GM21360 (cell line): ENCODE data around the gene UTS2R.
"Not testable (repeated sequence)": the region's sequence is repeated elsewhere in the genome, so short reads cannot be mapped to it uniquely, and the experiment has no call there.

ENCODE experiments used
- ATAC-seq: cut with Tn5 transposase; IDR thresholded peaks from one replicate; pipeline ENCODE4 v1.9.1; 2021; ENCODE audit warnings: mild to moderate bottlenecking, moderate library complexity; ENCODE audit not compliant: unreplicated experiment

Gene UTS2R

DNA sequence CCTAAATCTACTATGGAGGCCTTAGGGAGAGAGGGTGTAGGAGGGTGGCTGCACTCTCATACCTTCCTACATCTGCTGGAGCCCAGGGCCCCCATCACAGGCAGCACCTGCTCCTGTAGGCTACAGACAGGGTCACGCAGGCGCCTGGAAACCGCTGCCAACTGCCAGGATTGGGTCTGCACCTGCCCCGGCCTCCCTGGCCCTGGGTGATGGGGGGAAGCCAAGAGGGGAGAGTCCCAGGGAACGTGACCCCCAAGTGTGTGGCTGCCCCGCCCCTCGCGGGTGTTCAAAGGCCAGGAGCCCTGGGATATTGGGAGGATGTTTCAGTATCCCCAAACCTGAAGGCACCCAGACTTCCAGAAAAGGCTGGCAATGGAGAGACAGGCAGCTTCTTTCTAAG lies 18.1 kb upstream of the UTS2R start:
- no peak for ATAC-seq

DNA sequence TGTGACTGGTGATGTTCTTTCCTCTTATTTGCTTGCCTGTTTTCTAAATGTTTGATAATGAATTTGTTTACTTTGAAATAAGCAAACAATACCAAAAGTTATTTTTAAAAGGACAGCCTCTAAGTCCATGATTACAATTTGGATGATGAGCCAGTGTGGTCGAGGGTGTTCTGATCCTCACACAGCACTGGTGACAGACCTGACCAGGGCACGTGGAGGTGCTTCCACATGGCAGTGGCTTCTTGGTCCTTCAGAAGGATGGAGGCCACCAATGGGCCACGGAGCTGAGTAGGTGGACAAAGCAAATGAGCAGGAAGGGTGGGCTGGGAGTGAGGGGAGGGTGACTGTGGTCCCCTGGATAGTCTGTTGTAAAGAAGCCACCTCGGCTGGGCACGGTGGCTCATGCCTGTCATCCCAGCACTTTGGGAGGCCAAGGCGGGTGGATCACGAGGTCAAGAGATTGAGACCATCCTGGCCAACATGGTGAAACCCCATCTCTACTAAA lies 16.7 kb upstream of the UTS2R start:
- ATAC-seq, result no peak

DNA sequence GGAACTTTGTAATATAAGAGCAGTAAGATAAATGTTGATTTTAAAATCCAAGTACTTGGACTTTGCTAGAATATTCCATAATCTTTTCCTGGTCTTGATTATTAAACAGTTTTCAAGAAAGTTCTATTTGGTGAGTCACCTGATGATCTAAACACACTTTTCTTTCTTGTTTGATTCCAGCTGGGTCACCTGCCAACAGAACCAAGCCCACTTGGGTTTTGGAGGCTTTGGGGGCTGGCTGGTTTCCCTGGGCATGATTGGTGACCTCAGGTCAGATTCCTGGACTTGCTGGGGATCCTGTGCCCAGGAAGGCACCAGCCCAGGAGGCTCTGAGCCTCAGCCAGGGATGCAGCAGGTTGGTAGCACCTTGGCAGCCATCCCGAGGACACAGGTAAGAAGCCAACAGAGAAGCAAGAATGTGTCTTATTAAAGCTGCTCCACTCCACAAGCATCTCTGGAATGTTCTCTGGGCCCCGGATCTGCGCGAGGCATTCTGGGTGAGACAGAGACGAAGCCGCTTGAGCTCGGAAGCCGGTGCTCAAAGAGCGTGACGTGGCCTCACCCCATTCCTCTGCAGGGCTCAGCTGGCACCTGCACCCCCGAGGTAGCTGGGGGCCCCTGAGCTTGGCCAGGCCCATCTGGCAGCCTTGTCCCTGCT lies 15.7 kb upstream of the UTS2R start:
- no peak for ATAC-seq

DNA sequence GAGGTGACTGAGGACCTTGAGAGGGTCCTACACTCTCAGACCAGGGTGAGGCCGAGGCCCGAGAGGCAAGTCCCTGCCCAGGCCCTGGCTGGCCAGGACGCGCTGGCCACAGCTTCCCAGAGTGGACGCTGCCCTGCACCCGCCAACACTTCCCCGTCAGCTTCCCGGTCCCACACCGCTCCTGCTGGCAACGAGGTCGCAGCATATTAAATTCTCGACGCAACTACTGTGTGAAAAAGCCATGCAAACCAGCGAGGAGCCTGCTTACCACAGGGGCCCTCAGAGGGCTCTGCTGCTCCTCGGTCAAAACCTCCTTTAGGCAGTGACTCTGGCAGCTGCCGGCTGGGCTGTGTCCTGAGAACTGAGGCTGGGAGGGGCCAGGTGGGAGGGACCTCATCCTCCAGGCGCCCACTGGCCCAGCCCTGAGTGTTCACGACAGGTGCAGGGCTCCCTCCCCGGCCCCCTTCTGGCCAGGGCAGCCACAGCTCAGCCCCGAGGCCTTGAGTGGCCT lies 14.7 kb upstream of the UTS2R start:
- ATAC-seq, result no peak

DNA sequence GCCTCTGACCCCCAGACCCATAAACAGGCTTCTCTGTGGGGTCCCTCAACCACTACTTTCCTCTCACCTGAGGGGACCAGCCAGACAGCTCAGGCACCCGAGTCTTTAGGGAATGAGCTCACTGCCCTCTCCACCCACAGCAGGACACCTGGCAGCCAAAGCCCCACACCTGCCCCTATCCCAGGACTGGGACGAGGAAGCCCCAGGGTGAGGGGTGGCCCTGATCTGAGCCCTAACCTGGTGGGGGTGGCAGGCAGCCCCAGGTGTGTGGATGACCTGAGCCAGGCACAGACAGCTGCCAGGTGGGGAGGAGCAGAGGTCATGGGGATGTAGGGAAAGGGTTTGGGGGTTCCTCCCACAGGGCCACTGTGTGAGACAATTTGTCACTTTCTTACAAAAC lies 14.2 kb upstream of the UTS2R start:
- ATAC-seq, result no peak

DNA sequence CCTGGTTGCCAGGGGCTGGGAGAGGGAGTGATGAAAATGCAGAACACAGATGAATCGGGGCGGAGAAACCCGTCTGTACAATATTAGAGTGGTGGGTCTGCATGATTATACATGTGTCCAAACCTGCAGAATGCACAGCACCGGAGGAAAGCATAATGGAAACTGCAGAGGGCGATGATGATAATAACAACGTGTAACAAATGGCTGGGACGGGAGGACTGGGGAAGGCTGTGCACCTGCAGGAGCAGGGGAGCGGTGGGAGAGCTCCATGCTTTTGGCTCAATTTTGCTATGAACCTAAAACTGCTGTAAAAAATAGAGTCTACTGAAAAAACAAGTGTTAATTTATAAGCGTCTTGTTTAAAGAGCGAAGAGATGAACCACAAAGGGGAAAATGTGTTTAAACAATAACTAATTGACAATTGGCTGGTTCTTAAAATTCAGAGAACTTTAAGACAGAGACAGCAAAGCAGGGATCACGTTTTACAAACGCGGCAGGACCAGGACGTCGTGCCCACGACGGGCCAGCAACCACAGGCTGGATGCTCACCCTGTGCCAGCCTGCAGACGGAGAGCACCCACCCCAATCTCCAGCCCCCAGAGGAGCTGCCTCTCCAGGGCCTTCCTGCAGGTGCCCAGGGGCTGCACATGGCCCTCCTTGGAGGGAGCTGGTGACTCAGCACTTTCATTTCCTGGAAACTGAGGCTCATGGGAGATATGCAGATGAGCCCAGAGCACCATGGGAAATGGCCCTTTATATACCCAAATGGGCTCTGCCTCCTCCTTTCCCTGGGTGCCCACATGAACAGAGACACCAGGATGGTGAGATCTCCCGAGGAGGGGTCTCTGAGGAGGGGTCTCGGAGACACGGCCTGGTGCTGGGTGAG lies 12.9 kb upstream of the UTS2R start, which contains the start of gene TEX19:
Gene TEX19 (plus strand): TSS at position 783 of the 886 bp plus-strand sequence. CDS start 2,904 bp downstream, outside the sequence.
- ATAC-seq, result no peak

DNA sequence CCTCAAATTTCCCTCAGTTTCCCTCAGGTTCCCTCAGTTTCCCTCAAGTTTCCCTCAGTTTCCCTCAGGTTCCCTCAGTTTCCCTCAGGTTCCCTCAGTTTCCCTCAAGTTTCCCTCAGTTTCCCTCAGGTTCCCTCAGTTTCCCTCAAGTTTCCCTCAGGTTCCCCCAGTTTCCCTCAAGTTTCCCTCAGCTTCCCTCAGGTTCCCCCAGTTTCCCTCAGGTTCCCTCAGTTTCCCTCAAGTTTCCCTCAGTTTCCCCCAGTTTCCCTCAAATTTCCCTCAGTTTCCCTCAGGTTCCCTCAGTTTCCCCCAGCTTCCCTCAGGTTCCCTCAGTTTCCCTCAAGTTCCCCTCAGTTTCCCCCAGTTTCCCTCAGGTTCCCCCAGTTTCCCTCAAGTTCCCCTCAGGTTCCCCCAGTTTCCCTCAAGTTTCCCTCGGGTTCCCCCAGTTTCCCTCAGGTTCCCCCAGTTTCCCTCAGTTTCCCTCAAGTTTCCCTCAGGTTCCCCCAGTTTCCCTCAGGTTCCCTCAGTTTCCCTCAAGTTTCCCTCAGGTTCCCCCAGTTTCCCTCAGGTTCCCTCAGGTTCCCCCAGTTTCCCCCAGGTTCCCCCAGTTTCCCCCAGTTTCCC lies 12.0 kb upstream of the UTS2R start:
- not testable (repeated sequence) for ATAC-seq

DNA sequence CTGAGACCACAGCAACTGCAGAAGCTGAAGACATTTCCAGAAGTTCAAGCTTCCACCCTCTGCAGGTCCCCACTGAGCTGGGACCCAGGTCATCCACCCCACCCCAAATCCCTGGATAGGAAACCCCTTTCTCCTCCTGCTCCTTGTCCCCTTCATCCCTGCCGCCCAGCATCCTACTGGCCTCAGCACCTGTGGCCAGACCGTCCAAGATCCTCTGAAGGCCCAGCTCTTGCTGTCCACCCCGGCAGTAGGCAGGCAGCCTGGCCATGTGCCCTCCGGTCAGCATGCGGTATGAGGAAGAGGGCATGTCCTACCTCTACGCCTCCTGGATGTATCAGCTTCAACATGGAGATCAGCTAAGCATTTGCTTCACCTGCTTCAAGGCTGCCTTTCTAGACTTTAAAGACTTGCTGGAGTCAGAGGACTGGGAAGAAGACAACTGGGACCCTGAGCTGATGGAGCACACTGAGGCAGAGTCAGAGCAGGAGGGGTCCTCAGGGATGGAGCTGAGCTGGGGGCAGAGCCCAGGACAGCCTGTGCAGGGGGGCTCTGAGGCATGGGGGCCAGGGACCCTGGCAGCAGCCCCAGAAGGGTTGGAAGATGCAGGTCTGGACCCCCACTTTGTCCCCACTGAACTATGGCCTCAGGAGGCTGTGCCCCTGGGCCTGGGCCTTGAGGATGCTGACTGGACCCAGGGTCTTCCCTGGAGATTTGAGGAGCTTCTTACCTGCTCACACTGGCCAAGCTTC lies 9.5 kb upstream of the UTS2R start:
- no peak for ATAC-seq

DNA sequence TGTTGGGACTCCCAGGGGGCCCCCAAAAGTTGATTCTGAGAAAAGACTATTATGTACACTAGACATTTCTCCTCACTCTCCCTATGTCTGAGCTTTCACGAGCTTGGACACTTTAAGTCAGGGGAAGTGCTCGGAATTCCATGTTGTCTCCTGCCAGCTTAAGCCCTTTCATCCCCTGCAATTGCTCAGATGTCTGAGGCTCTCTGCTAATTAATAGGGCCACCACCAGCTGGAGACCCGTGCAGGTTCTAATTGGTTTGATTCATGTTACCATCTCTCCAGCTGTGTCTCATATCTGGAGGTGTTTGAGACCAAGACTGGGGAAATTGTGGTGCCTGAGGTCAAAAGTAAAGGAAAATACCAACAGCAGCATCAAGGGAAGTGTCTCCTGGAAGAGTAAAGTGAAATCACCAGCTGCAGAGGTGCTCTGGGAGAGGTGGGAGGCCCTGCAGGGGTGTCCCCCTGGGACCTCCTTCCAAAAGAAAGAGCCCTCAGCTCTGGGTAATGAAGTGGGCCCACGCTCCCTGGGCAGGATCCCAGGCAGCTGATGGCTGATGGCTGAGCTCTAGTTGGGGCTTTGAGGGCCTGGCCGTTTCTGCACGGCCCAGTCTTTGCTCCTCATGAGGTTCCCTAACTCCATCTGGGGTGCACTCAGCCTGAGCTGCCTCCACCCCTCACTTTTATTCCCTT lies 5.8 kb upstream of the UTS2R start:
- no peak for ATAC-seq

DNA sequence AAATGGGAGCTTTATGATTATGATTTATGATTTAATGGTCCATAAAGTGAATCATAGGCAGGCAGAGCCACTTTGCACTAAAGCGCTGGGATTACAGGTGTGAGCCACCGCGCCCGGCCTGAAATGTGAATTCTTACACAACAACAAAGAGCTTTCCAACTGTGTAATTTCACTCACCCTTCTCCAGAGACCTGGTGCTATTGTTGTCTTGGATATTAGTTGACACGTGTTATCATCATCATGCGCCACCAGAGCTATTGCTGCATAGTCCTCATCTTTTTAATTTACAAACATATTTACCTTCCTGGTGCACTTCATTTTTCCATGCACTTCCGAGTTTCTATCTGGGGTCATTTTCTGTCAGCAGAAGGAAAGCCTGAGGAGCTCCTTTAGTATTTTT lies 4.8 kb upstream of the UTS2R start:
- ATAC-seq, result no peak

DNA sequence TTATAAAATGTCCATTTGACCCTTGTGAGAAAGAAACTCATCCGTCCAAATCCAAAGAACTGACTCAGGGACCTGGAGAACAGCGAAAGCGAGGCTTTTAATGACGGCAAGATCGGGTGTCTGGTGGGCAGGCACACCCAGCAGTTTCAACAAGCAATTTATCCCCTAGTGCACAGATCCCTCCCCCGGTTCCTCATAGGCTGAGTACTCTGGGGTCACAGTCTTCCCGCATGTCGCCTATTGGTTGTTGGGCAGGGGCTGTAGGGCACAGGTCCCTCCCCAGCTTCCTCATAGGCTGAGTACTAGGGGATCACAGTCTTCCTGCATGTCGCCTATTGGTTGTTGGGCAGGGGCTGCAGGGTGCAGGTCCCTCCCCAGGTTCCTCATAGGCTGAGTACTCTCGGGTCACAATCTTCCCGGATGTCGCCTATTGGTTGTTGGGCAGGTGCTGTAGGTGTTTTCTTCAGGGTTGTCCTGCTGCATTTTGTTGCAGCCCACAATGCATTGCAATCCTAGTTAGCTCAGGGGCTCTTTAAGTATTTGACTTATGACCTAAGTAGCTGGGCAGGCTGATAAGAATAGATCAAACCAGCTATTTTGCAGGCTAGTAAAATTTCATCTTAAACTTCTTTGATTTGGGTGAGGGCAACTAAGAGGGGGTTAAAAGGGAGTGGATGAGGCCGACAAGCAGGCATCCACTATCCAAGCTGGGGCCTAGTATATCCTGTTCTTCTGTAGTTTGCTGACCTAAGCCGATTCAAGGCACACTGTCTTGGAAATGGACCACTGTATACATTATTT lies 3.6 kb upstream of the UTS2R start:
- no peak for ATAC-seq

DNA sequence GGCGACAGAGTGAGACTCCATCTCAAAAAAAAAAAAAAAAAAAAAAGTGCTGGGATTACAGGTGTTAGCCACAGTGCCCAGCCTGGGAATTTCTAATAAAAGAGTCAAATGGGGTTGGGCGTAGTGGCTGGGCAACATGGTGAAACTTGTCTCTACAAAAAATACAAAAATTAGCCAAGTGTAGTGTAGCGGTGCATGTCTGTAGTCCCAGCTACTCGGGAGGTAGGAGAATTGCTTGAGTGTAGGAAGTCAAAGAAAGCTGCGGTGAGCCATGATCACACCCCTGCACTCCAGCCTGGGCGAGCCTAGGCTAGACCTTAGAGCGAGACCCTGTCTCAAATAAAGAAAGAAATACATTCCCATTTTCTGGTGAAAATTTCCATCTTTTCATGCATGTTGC lies 2.4 kb upstream of the UTS2R start:
- no peak for ATAC-seq

DNA sequence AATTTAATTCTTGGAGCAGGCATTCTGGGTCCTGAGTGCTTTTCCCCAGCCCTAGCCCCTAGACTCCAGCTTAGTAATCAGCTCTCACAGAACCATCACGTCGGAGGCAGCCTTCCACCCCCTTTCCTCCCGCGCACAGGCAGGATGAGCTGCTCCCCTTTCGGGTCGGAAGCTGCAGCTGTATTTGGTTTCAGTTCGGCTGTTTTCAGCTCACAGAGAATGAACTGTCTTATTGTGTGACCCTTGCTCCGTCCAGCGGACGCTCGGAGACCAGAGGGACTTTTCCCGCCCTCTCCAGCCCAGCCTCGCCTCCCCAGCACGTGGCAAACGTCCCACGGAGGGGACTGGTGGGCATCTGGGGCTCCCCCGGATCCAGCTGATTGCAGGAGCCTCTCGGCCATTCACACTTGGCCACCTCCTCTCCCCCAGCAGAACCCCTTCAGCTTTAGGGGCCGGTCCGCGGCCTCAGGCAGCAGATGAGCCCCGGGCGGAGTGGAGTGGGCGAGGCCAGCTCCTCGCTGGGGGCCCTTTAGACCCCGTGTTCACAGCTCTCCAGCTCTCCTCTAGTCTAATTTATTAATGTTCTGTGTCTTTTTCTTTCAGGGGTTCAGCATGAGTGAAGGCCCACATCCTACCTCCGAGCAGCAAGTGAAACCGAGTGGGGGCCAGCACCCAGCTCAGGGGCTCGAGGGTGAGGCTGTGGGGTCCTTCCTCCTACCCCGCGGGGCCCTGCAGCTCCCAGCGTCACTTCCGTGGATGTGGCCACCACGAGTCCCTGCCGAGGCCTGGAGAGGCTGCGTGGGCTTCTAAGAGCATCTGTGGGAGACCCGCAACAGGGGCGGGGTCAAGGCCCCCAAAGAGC lies 863 bp upstream of the UTS2R start:
- no peak for ATAC-seq

DNA sequence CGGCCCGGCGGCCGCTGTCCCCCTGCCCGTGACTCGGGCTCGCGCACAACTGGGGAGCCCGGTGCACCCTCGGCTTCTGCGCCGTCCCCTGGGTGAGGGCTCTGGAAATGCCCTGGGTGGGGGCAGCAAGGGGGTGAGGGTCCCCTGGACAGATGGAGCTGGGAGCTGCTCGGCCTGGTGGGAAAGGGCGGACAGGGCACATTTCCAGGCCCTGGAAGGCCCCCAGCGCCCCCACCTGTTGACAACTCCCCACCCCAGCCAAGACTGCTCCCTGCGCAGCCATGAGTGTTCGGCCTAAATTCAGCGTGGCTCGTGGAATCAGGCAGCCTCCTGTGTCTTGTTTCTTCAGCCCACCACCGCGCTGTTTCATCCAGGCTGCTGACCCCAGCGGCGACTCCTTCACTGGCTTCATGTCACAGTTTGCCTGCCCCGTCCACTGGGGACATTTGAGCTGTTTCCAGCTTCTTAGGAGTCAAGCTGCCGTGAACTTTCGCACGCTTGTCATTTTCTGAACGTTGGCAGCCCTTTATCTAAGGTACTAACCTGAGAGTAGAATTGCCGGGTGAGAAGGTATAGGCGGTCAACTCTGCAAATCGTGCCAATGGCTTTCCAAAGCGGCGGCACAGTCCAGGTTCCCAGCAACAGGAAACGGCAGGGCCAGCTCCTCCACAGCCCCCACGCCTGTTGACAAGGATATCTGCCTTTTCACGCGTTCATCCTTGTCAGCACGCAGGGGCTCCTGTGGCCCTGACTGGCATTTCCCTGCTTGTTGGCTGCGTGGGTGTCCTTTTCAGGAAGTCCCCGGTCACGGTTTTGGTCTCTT lies 895 bp downstream of the UTS2R start:
- no peak for ATAC-seq

DNA sequence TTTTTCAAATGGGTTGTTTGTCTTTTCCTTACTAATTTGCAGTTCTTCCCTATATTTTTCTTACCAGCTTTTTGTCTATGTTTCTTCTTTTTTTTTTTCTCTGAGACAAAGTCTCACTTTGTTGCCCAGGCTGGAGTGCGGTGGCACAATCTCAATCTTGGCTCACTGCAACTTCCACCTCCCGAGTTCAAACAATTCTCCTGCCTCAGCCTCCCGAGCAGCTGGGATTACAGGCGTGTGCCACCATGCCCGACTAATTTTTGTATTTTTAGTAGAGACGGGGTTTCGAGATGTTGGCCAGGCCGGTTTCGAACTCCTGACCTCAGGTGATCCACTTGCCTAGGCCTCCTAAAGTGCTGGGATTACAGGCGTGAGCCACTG lies 1.5 kb downstream of the UTS2R start:
- ATAC-seq, result not testable (repeated sequence)

DNA sequence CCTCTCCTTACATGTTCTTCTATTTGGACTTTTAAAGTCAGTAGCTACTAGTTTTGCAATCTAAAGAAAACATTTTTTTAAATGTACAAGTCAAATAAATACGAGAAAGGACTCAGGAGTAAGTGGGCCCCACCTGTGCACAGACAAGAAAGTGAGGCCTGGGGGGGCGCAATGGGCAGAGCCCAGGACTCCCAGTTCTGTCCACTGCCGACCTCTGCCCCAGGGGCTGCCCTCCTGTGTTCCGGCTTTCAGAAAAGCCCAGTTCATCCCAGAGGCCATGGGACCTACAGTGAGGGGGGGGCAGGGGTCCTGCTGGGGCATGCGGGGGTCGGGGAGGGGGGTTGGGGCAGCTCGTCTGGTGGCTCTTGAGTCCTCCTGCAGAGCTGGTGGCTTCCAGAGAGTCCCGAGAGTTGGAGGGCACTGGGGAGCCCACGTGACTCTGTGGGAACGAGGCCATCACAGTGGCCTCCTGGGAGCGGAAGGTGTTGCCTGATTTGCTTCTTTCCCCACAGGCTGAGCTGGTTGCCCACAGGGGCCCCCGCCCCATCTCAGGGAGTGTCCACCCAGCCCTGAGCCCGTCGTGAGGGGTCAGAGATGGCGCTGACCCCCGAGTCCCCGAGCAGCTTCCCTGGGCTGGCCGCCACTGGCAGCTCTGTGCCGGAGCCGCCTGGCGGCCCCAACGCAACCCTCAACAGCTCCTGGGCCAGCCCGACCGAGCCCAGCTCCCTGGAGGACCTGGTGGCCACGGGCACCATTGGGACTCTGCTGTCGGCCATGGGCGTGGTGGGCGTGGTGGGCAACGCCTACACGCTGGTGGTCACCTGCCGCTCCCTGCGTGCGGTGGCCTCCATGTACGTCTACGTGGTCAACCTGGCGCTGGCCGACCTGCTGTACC lies 2.4 kb downstream of the UTS2R start:
- no peak for ATAC-seq
